ENCODE results near the gene FADS1. TPM values are rescaled to one million over a fixed set of nuclear protein-coding genes. Genes with fewer than 3 reads are reported as not detected.

The FADS1 gene
- total and polyA plus RNA-seq, 2 of the 8 experiments (the other 6 are each of a cell fraction or from before 2014, with no cell fraction given) = 115 to 141 TPM

- H3K9me3 ChIP-seq (ENCODE audit: insufficient read depth in 2 of 2, low read depth in 1 of 2, low read length in 1 of 2) = no peaks in the 10 kb centered on the region; a peak in 1 of 4 replicates
- no peak overlapping the region for H3K27ac ChIP-seq (ENCODE audit: low read depth, low read length)
- no peak for FAIRE-seq
- H3K23ac ChIP-seq (ENCODE audit: insufficient read length) = no peak overlapping the region
- H3K18ac ChIP-seq (ENCODE audit: extremely low read depth, low read length) = no peak overlapping the region
- no peak overlapping the region for H3K4me2 ChIP-seq (ENCODE audit: insufficient read depth in 1 of 2, low read depth in 2 of 2, low read length in 2 of 2)
- H2AFZ ChIP-seq (ENCODE audit: low read length) = no peak overlapping the region
- H3K56ac ChIP-seq (replicated peaks; ENCODE audit: insufficient read length, low read depth, low read length) = no peak overlapping the region
- H2AK5ac ChIP-seq (ENCODE audit: low read depth, low read length) = no peak overlapping the region
- no peak for TF ChIP-seq ATF2 (IDR thresholded peaks at IDR 0.05; ENCODE audit: low read length)
- no peak for TF ChIP-seq NRF1 (IDR thresholded peaks at IDR 0.05; ENCODE audit: low read depth, low read length)
- TF ChIP-seq RFX5 (IDR thresholded peaks at IDR 0.05; ENCODE audit: borderline replicate concordance, low read depth, low read length) = no peak
- no peak for TF ChIP-seq MAFK (IDR thresholded peaks at IDR 0.05; ENCODE audit: low read depth, low read length)
- TF ChIP-seq RAD21 (IDR thresholded peaks at IDR 0.05 in 1 of 2, conservative IDR thresholded peaks at IDR 0.05 in 1 of 2; ENCODE audit: low read depth in 2 of 2, low read length in 2 of 2) = no peak
- no peak for TF ChIP-seq CHD2 (IDR thresholded peaks at IDR 0.05; ENCODE audit: low read length)
- TF ChIP-seq TCF12 (IDR thresholded peaks at IDR 0.05; ENCODE audit: low read depth, low read length) = no peak
- TF ChIP-seq BCL11A (IDR thresholded peaks at IDR 0.05; ENCODE audit: low read depth in 2 of 2, low read length in 2 of 2) = no peak
- no peak for TF ChIP-seq RBBP5 (IDR thresholded peaks at IDR 0.05; ENCODE audit: borderline replicate concordance, low read depth, low read length)
- TF ChIP-seq CTBP2 (IDR thresholded peaks at IDR 0.05; ENCODE audit: borderline replicate concordance, insufficient read depth, insufficient read length, low read length) = no peak
- TF ChIP-seq POU5F1 (IDR thresholded peaks at IDR 0.05; ENCODE audit: low read depth, low read length) = no peak
- no peak for TF ChIP-seq POLR2A (IDR thresholded peaks at IDR 0.05; ENCODE audit: control extremely low read depth in 1 of 2, low read depth in 2 of 2, low read length in 2 of 2)
- no peak overlapping the region for H4K91ac ChIP-seq (replicated peaks; ENCODE audit: insufficient read length, low read length)
- H3K36me3 ChIP-seq (ENCODE audit: control insufficient read depth in 2 of 4, insufficient read depth in 4 of 4, low read length in 3 of 4) = peaks cover 34 to 87% (median 63%) of the 10 kb centered on the region in 4 experiments
- peaks cover 8 to 21% of the 10 kb centered on the region in 2 experiments for H4K20me1 ChIP-seq (replicated peaks in 1 of 2; ENCODE audit: control insufficient read depth in 1 of 2, insufficient read depth in 2 of 2, low read length in 2 of 2)
- no peak overlapping the region for H2BK15ac ChIP-seq (ENCODE audit: low read length)
- no peak overlapping the region for H3K9ac ChIP-seq (replicated peaks in 1 of 4; ENCODE audit: extremely low read depth in 1 of 4, low read depth in 3 of 4, low read length in 3 of 4)
- H2BK5ac ChIP-seq (ENCODE audit: low read depth, low read length) = no peak overlapping the region
- H3K27me3 ChIP-seq (replicated peaks in 1 of 4; ENCODE audit: control insufficient read depth in 3 of 4, extremely low read depth in 1 of 4, insufficient read depth in 3 of 4, low read length in 3 of 4) = no peaks in the 10 kb centered on the region
- no peaks in the 10 kb centered on the region; a peak in 1 of 7 replicates for H3K4me1 ChIP-seq (replicated peaks in 1 of 4; ENCODE audit: control insufficient read depth in 3 of 4, insufficient read depth in 4 of 4, low read length in 3 of 4)
- H2BK120ac ChIP-seq (replicated peaks; ENCODE audit: low read depth, low read length) = no peak overlapping the region
- no peak overlapping the region for H2BK20ac ChIP-seq (ENCODE audit: low read length)
- H3K4ac ChIP-seq (replicated peaks; ENCODE audit: insufficient read length, low read depth, low read length) = no peak overlapping the region
- no peak overlapping the region for H2BK12ac ChIP-seq (ENCODE audit: low read depth, low read length)
- CTCF ChIA-PET (ENCODE audit: partially characterized antibody) = interaction anchor here (0.7 to 2.6 kb wide), 4 partner anchors 51 to 522 kb away, joined by 3 to 11 read pairs (median 3); no protein-coding TSS in a partner anchor
- no peaks in the 10 kb centered on the region for H3K79me2 ChIP-seq (ENCODE audit: control insufficient read depth in 1 of 2, insufficient read depth in 2 of 2, low read length in 2 of 2)
- H4K8ac ChIP-seq (ENCODE audit: extremely low read depth, insufficient read depth, low read length) = no peak overlapping the region
- no peak overlapping the region for H3K14ac ChIP-seq (ENCODE audit: insufficient read length)
- no peaks in the 10 kb centered on the region for H3K23me2 ChIP-seq (ENCODE audit: low read depth, low read length)
- DNase-seq (ENCODE audit: low read depth in 1 of 2, low spot score in 2 of 2) = no peak
- H3K79me1 ChIP-seq (ENCODE audit: low read depth, low read length) = peaks cover 3% of the 10 kb centered on the region; the same call in 1 of the 2 replicates
- no peak overlapping the region for H3K4me3 ChIP-seq (ENCODE audit: extremely low read depth in 1 of 4, insufficient read depth in 2 of 4, low read depth in 3 of 4, low read length in 4 of 4)
- no peak overlapping the region for H4K5ac ChIP-seq (ENCODE audit: insufficient read length, low read depth, low read length)
- POLR2A ChIA-PET (ENCODE audit: partially characterized antibody) = interaction anchor here (0.8 to 1.5 kb wide), 5 partner anchors 8 to 56 kb away, joined by 3 to 4 read pairs (median 3); partner anchors contain the start of genes FEN1 and TMEM258
- 88% methylated on average over 9 of the region's 9 CpGs; no CpG with 5 or more reads in 1 of the 2 experiments for WGBS, 2 experiments (ENCODE audit: extremely low coverage in 1 of 2, insufficient coverage in 1 of 2, insufficient read length in 1 of 2, insufficient replicate concordance in 2 of 2, low coverage in 1 of 2, low lambda C conversion rate in 2 of 2, missing lambda C conversion rate in 1 of 2)
Observed at GRCh38 chr11:61848631-61849030, 31.8 kb upstream of the FADS1 start.
